H1 (cell line): Measurements from ENCODE around the gene SUSD5. TPM values are rescaled to one million over a fixed set of nuclear protein-coding genes. Genes with fewer than 3 reads are reported as not detected.

Experiments
- BACH1 ChIP-seq: IDR thresholded peaks from 2 replicates; pipeline ENCODE4 v1.6.1; 2012; ENCODE audit warnings: low read length, improper control_type of control experiment
- BRCA1 ChIP-seq: IDR thresholded peaks from 2 replicates; pipeline ENCODE4 v1.6.1; 2012; ENCODE audit warnings: low read depth, low read length, improper control_type of control experiment
- CHD2 ChIP-seq: IDR thresholded peaks from 2 replicates; pipeline ENCODE4 v1.6.1; 2012; ENCODE audit warnings: low read length, improper control_type of control experiment
- CTBP2 ChIP-seq: IDR thresholded peaks from 2 replicates; pipeline ENCODE4 v1.7.0; 2011; ENCODE audit warnings: borderline replicate concordance, mild to moderate bottlenecking, moderate library complexity, mixed read lengths, low read length; ENCODE audit not compliant: insufficient read depth, insufficient read length
- GABPA ChIP-seq: IDR thresholded peaks from 2 replicates; pipeline ENCODE4 v1.6.1; 2011; ENCODE audit warnings: mild to moderate bottlenecking, low read length, moderate library complexity, borderline replicate concordance; ENCODE audit not compliant: insufficient read depth
- HDAC6 ChIP-seq: IDR thresholded peaks from one replicate; pipeline ENCODE4 v1.7.1; 2012; ENCODE audit warnings: low read depth, mild to moderate bottlenecking, inconsistent platforms, low read length, moderate library complexity
- KDM1A ChIP-seq: fragments of 200-600, 300-600 bp; sonication (generic); IDR thresholded peaks from 2 replicates; pipeline ENCODE4 v1.7.1; 2016; ENCODE audit warnings: mild to moderate bottlenecking, low read length, borderline replicate concordance
- KDM4A ChIP-seq: IDR thresholded peaks from one replicate; pipeline ENCODE4 v1.7.1; 2012; ENCODE audit warnings: low read depth, mild to moderate bottlenecking, moderate library complexity, low read length, inconsistent platforms; ENCODE audit not compliant: severe bottlenecking
- KDM5A ChIP-seq: fragments of 200-600 bp; IDR thresholded peaks from 2 replicates; pipeline ENCODE4 v1.7.1; 2012; ENCODE audit warnings: mild to moderate bottlenecking, low read length, inconsistent platforms, mixed read lengths
- MAX ChIP-seq: IDR thresholded peaks from 2 replicates; pipeline ENCODE4 v1.6.1; 2012; ENCODE audit warnings: inconsistent platforms
- POLR2AphosphoS5 ChIP-seq: IDR thresholded peaks from 2 replicates; pipeline ENCODE4 v1.6.1; 2011; ENCODE audit warnings: low read depth, low read length
- RAD21 ChIP-seq, 2 experiments: IDR thresholded peaks in 1 of 2; conservative IDR thresholded peaks in 1 of 2; 2 replicates each; pipeline ENCODE4 v1.6.1; 2011; ENCODE audit warnings: low read depth in 2 of 2, low read length in 2 of 2, improper control_type of control experiment in 1 of 2, inconsistent platforms in 1 of 2, mild to moderate bottlenecking in 1 of 2, moderate library complexity in 1 of 2
- RFX5 ChIP-seq: IDR thresholded peaks from 2 replicates; pipeline ENCODE4 v1.6.1; 2011; ENCODE audit warnings: low read depth, low read length, improper control_type of control experiment, borderline replicate concordance
- RNF2 ChIP-seq: fragments of 200-900, 300-1000 bp; sonication (generic); IDR thresholded peaks from 2 replicates; pipeline ENCODE4 v1.7.1; 2016; ENCODE audit warnings: borderline replicate concordance, low read depth, mild to moderate bottlenecking, antibody characterized with exemption, low read length; ENCODE audit not compliant: poor library complexity, severe bottlenecking; ENCODE audit errors: missing control alignments
- SIRT6 ChIP-seq: IDR thresholded peaks from one replicate; pipeline ENCODE4 v1.7.1; 2012; ENCODE audit warnings: low read length, inconsistent platforms
- TCF12 ChIP-seq: IDR thresholded peaks from 2 replicates; pipeline ENCODE4 v1.6.1; 2011; ENCODE audit warnings: low read depth, mild to moderate bottlenecking, low read length
- polyA plus RNA-seq, 7 experiments: library from polyadenylated mRNA; depleted of rRNA in 3 of 7; stranded (reverse) in 5 of 7; unstranded in 2 of 7; fragments of >200 nt in 5 of 7; fragments of 200-250 nt in 2 of 7; gene quantifications; 1 replicate in 5 of 7; 2 replicates in 1 of 7; 4 replicates in 1 of 7; pipeline versions ENCODE4 v1.2.1 to v1.2.3, GENCODE V29; 2011 to 2013; ENCODE audit warnings: missing spikeins in 2 of 7, mixed read lengths in 2 of 7
- total RNA-seq: library from RNA; stranded (reverse); fragmentation: NEBNext Ultra II Directional; extraction: Animal tissue kit (Norgen Biotek cat#: 25700); gene quantifications from 2 replicates; pipeline ENCODE4 v1.2.1, GENCODE V29; 2021
- TF ChIP-seq, protein P1 (sequence below): IDR thresholded peaks from 2 replicates; pipeline ENCODE4 v1.6.1; 2011; ENCODE audit warnings: low read depth, mild to moderate bottlenecking, low read length; ENCODE audit not compliant: insufficient read depth
- TF ChIP-seq, protein P2 (sequence below), 3 experiments: IDR thresholded peaks; 1 replicate in 2 of 3; 2 replicates in 1 of 3; pipeline versions ENCODE4 v1.5.1 to v1.6.1; 2011; ENCODE audit warnings: low read length in 3 of 3, mild to moderate bottlenecking in 3 of 3, inconsistent platforms in 2 of 3, low read depth in 1 of 3, moderate library complexity in 1 of 3; ENCODE audit not compliant: insufficient read depth in 1 of 3; ENCODE audit errors: control extremely low read depth in 1 of 3

Gene SUSD5
- total and polyA plus RNA-seq, 2 of the 8 experiments (the other 6 are each of a cell fraction or from before 2014, with no cell fraction given), result 0.92 to 3.3 TPM

DNA sequence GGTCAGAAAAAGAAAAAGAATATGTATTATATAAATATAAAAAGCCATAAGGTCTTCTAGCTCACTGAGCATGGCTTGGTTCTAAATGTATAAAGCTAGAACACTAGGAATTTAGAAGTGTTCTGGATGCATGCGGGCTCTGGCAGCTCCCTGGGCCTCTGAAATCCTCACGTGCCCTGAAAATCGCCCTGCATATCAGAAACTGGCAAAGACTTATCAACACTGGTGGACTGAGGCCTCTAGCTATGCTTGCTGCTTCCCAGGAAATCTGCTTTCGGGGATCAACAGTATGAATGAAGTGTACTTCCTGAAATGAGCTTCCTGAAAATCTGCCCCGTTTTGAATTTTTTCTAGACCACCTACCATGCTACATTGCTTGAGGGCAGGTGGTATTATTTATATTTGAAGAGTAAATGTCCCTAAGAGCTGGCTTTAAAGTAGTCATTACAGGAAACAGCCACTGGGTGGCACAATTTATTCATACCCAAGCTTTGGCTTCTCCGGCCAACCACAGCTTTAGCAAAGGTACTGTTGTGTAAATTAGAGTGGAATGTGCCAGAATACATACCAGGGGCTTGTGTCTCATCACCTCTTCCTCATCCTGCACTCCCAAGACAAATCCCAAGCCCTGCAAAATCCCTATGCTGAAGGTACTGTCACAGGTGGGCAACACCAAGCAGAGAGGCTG, 87.1 kb downstream of the SUSD5 start (continued):
- TF ChIP-seq HDAC6 (no peak), SIRT6 (no peak), KDM5A (no peak), POLR2AphosphoS5 (no peak), RNF2 (no peak), TCF12 (no peak), MAX (0 out of 2 replicates have a peak, but pooled peaks have one; percentile 7), CTBP2 (no peak), KDM1A (no peak), GABPA (no peak), RAD21 (IDR thresholded peaks at IDR 0.05 in 1 of 2, conservative IDR thresholded peaks at IDR 0.05 in 1 of 2; ENCODE audit: low read depth in 2 of 2, low read length in 2 of 2) (peak; percentile 90 to 91), RFX5 (no peak), BACH1 (no peak), BRCA1 (no peak), CHD2 (no peak), KDM4A (no peak)
- TF ChIP-seq, protein P1, sequence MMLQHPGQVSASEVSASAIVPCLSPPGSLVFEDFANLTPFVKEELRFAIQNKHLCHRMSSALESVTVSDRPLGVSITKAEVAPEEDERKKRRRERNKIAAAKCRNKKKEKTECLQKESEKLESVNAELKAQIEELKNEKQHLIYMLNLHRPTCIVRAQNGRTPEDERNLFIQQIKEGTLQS, result 0 out of 2 replicates have a peak, but pooled peaks have one; percentile 5
- TF ChIP-seq, protein P2, sequence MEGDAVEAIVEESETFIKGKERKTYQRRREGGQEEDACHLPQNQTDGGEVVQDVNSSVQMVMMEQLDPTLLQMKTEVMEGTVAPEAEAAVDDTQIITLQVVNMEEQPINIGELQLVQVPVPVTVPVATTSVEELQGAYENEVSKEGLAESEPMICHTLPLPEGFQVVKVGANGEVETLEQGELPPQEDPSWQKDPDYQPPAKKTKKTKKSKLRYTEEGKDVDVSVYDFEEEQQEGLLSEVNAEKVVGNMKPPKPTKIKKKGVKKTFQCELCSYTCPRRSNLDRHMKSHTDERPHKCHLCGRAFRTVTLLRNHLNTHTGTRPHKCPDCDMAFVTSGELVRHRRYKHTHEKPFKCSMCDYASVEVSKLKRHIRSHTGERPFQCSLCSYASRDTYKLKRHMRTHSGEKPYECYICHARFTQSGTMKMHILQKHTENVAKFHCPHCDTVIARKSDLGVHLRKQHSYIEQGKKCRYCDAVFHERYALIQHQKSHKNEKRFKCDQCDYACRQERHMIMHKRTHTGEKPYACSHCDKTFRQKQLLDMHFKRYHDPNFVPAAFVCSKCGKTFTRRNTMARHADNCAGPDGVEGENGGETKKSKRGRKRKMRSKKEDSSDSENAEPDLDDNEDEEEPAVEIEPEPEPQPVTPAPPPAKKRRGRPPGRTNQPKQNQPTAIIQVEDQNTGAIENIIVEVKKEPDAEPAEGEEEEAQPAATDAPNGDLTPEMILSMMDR (IDR thresholded peaks at IDR 0.05; ENCODE audit: control extremely low read depth in 1 of 3, insufficient read depth in 1 of 3, low read depth in 1 of 3, low read length in 3 of 3), result peak in 2 of 3 experiments; percentile 68 to 70; a peak in 3 of 4 replicates
